K562 (cell line): ENCODE measurements around the gene BNC2. TPM values are rescaled to one million over a fixed set of nuclear protein-coding genes. Genes with fewer than 3 reads are reported as not detected.

Experiments used
- ATAC-seq: fragments of 200-7000 bp; cut with Tn5 transposase; 3 replicates; pipeline ENCODE4 v1.9.1; 2020; ENCODE audit warnings: moderate library complexity
- BruUV-seq: library from RNA; stranded (reverse); fragments of 400-500 nt; replicated peaks from 2 replicates; lab custom pipeline; 2021; lab: Mats Ljungman, UMichigan
- CTCF ChIA-PET: fragments of 300-600 bp; formaldehyde crosslinking; extraction: SDS; loops from one replicate; lab custom pipeline; 2021; ENCODE audit warnings: low intra/inter-chr PET ratio; lab: Yijun Ruan, JAX
- POLR2A ChIA-PET: fragments of 300-600, 350-650 bp; sonication (Branson Sonifier 250); formaldehyde crosslinking; extraction: SDS; loops from one replicate; lab custom pipeline; 2021; ENCODE audit warnings: antibody characterized with exemption, inconsistent platforms; lab: Yijun Ruan, JAX
- DNase-seq, 4 experiments: peaks; one replicate each; pipeline versions ENCODE4 v3.0.0 to v3.0.0-alpha.2; 2011 to 2018; ENCODE audit warnings: low spot score in 3 of 4, mixed read lengths in 3 of 4; ENCODE audit errors: extremely low read depth in 1 of 4
- FAIRE-seq: peaks from 2 replicates; lab custom pipeline; 2011; peaks lifted over from hg19 to GRCh38; lab: Jason Lieb, UNC
- H2AFZ ChIP-seq: 2 replicates; pipeline ENCODE4 v1.6.0; 2011; ENCODE audit warnings: low read depth, low read length, control low read depth, inconsistent platforms
- H3K27ac ChIP-seq: fragments of 200-600 bp; 3 replicates; pipeline ENCODE4 v1.8.0; 2011; ENCODE audit warnings: low read depth, mild to moderate bottlenecking, control low read depth, inconsistent platforms, low read length, moderate library complexity, mixed read lengths; ENCODE audit errors: extremely low read depth
- H3K27me3 ChIP-seq, 2 experiments: fragments of 300-600 bp in 1 of 2; 2 replicates in 1 of 2; 3 replicates in 1 of 2; pipeline versions ENCODE4 v1.6.0 to v1.8.0; 2011; ENCODE audit warnings: inconsistent platforms in 2 of 2, low read length in 2 of 2, mild to moderate bottlenecking in 1 of 2, mixed read lengths in 1 of 2, moderate library complexity in 1 of 2; ENCODE audit not compliant: control insufficient read depth in 2 of 2, insufficient read depth in 2 of 2
- H3K36me3 ChIP-seq: fragments of 300-600 bp; 3 replicates; pipeline ENCODE4 v1.8.0; 2011; ENCODE audit warnings: mild to moderate bottlenecking, low read length, inconsistent platforms; ENCODE audit not compliant: control insufficient read depth, insufficient read depth
- H3K4me1 ChIP-seq, 2 experiments: fragments of 200-600 bp in 1 of 2; replicated peaks in 1 of 2; 2 replicates in 1 of 2; 3 replicates in 1 of 2; pipeline versions ENCODE4 v1.5.1 to v1.8.0; 2011; ENCODE audit warnings: inconsistent platforms in 2 of 2, low read length in 2 of 2, mild to moderate bottlenecking in 1 of 2, mixed read lengths in 1 of 2, moderate library complexity in 1 of 2; ENCODE audit not compliant: control insufficient read depth in 2 of 2, insufficient read depth in 2 of 2
- H3K4me2 ChIP-seq: 2 replicates; pipeline ENCODE4 v1.6.1; 2011; ENCODE audit warnings: low read length, control low read depth, inconsistent platforms, mixed read lengths; ENCODE audit not compliant: insufficient read depth
- H3K4me3 ChIP-seq: fragments of 200-600 bp; sonication (generic), shearing (Covaris generic); 2 replicates; pipeline ENCODE4 v1.5.1; 2016; ENCODE audit warnings: control low read depth, inconsistent platforms
- H3K79me2 ChIP-seq: fragments of 200-600 bp; 3 replicates; pipeline ENCODE4 v1.8.0; 2011; ENCODE audit warnings: low read length, inconsistent platforms; ENCODE audit not compliant: control insufficient read depth, insufficient read depth
- H3K9ac ChIP-seq, 2 experiments: 2 replicates each; pipeline versions ENCODE4 v1.6.0 to v1.6.1; 2011; ENCODE audit warnings: low read depth in 2 of 2, low read length in 2 of 2, control low read depth in 1 of 2, inconsistent platforms in 1 of 2, mild to moderate bottlenecking in 1 of 2, mixed read lengths in 1 of 2; ENCODE audit not compliant: insufficient read depth in 1 of 2
- H3K9me1 ChIP-seq: one replicate; pipeline ENCODE4 v1.6.0; 2011; ENCODE audit warnings: inconsistent platforms, mild to moderate bottlenecking, low read length, moderate library complexity; ENCODE audit not compliant: control insufficient read depth, insufficient read depth
- H3K9me3 ChIP-seq: replicated peaks from 2 replicates; pipeline ENCODE4 v1.5.1; 2011; ENCODE audit warnings: low read depth, low read length, inconsistent platforms; ENCODE audit not compliant: control insufficient read depth, insufficient read depth
- H4K20me1 ChIP-seq: replicated peaks from 2 replicates; pipeline ENCODE4 v1.6.1; 2011; ENCODE audit warnings: low read length, inconsistent platforms, mixed read lengths; ENCODE audit not compliant: control insufficient read depth, insufficient read depth
- ARID1B ChIP-seq: fragments of 450-650 bp; IDR thresholded peaks from 2 replicates; pipeline ENCODE4 v1.6.1; 2016; ENCODE audit warnings: antibody characterized with exemption, mild to moderate bottlenecking, inconsistent platforms
- BDP1 ChIP-seq: IDR thresholded peaks from 3 replicates; pipeline ENCODE4 v1.6.1; 2011; ENCODE audit not compliant: insufficient read length, insufficient read depth
- C11orf30 ChIP-seq: fragments of 450-650 bp; IDR thresholded peaks from 2 replicates; pipeline ENCODE4 v1.6.1; 2016; ENCODE audit warnings: low read depth, mild to moderate bottlenecking
- CBFB ChIP-seq: sonication (generic); formaldehyde crosslinking; IDR thresholded peaks from 2 replicates; pipeline ENCODE4 v1.4.0; 2020; ENCODE audit warnings: mild to moderate bottlenecking, missing genetic modification reagents
- GABPB1 ChIP-seq: sonication (generic); formaldehyde crosslinking; IDR thresholded peaks from 2 replicates; pipeline ENCODE4 v1.8.0; 2022; ENCODE audit warnings: mild to moderate bottlenecking, missing genetic modification reagents
- HDAC3 ChIP-seq: fragments of 450-650 bp; IDR thresholded peaks from 2 replicates; pipeline ENCODE4 v1.6.1; 2018; ENCODE audit warnings: borderline replicate concordance, mild to moderate bottlenecking, moderate library complexity; ENCODE audit not compliant: partially characterized antibody
- MAFF ChIP-seq: IDR thresholded peaks from 2 replicates; pipeline ENCODE4 v1.6.1; 2012; ENCODE audit warnings: low read length, improper control_type of control experiment
- MAFG ChIP-seq: fragments of 450-650 bp; conservative IDR thresholded peaks from 2 replicates; pipeline ENCODE4 v1.6.1; 2016; ENCODE audit warnings: missing genetic modification characterization, missing compliant biosample characterization
- MAFK ChIP-seq: IDR thresholded peaks from 2 replicates; pipeline ENCODE4 v1.6.1; 2011; ENCODE audit warnings: low read length, improper control_type of control experiment
- MIER1 ChIP-seq: fragments of 450-650 bp; IDR thresholded peaks from 2 replicates; pipeline ENCODE4 v1.6.1; 2016; ENCODE audit warnings: antibody characterized with exemption, mild to moderate bottlenecking, low read depth
- NELFE ChIP-seq: IDR thresholded peaks from 2 replicates; pipeline ENCODE4 v1.6.1; 2011; ENCODE audit warnings: mild to moderate bottlenecking; ENCODE audit not compliant: insufficient read depth, insufficient read length
- POLR2AphosphoS2 ChIP-seq: IDR thresholded peaks from 2 replicates; pipeline ENCODE4 v1.6.1; 2012; ENCODE audit warnings: low read length, improper control_type of control experiment
- PTRF ChIP-seq: fragments of 450-650 bp; IDR thresholded peaks from 2 replicates; pipeline ENCODE4 v1.6.1; 2016; ENCODE audit warnings: mild to moderate bottlenecking, missing genetic modification characterization, missing compliant biosample characterization
- SIN3B ChIP-seq: fragments of 450-650 bp; IDR thresholded peaks from 2 replicates; pipeline ENCODE4 v1.6.1; 2017; ENCODE audit warnings: low read depth, mild to moderate bottlenecking, moderate library complexity
- TAL1 ChIP-seq: fragments of 450-650 bp; IDR thresholded peaks from 2 replicates; pipeline ENCODE4 v1.6.1; 2016; ENCODE audit warnings: mild to moderate bottlenecking
- TRIM28 ChIP-seq: fragments of 450-650 bp; IDR thresholded peaks from 2 replicates; pipeline ENCODE4 v1.6.1; 2017
- ZNF316 ChIP-seq: fragments of 450-650 bp; IDR thresholded peaks from 2 replicates; pipeline ENCODE4 v1.6.1; 2016
- ZNF780A ChIP-seq: fragments of 250-450 bp; sonication (Bioruptor Pico); IDR thresholded peaks from 2 replicates; pipeline ENCODE4 v1.5.0; 2021; ENCODE audit warnings: mild to moderate bottlenecking
- WGBS: fragments of 100-300 bp; shearing (Covaris generic); methylation state at CpG from one replicate; pipeline ENCODE4 v1.1.6; 2016; ENCODE audit warnings: low coverage, mixed read lengths; ENCODE audit not compliant: insufficient coverage; ENCODE audit errors: missing lambda C conversion rate; 5-methylcytosine and 5-hydroxymethylcytosine counted together
- in situ Hi-C: fragments of 300-500 bp; cut with MboI; formaldehyde crosslinking; loops from 4 replicates; pipeline ENCODE4 v1.15.0; 2018; ENCODE audit warnings: inconsistent platforms, mixed read lengths
- intact Hi-C: fragments of 100-400 bp; cut with micrococcal nuclease; formaldehyde crosslinking; loops from 2 replicates; pipeline ENCODE4 v1.14.2; 2022
- polyA plus RNA-seq, 8 experiments: library from polyadenylated mRNA; depleted of rRNA in 4 of 8; stranded (reverse) in 5 of 8; unstranded in 3 of 8; fragments of >200 nt; fragmentation: Nextera tagmentation in 2 of 8; fragmentation: Illumina TruSeq in 1 of 8; extraction: Ambion mirVana in 2 of 8; extraction: Trizol in 1 of 8; gene quantifications; 2 replicates each; pipeline versions ENCODE4 v1.2.1 to v1.2.3, GENCODE V29; 2011 to 2014; ENCODE audit warnings: inconsistent platforms in 1 of 8, missing spikeins in 1 of 8
- total RNA-seq, 7 experiments: library from RNA; depleted of rRNA in 6 of 7; stranded (reverse); fragments of >200 nt in 6 of 7; fragmentation: Illumina TruSeq in 2 of 7; extraction: Trizol in 2 of 7; gene quantifications; 2 replicates each; pipeline versions ENCODE4 v1.2.1 to v1.2.3, GENCODE V29; 2011 to 2021; ENCODE audit warnings: low replicate concordance in 1 of 7
- TF ChIP-seq, protein P1 (sequence below): fragments of 450-650 bp; IDR thresholded peaks from one replicate; pipeline ENCODE4 v1.6.1; 2018; ENCODE audit warnings: mild to moderate bottlenecking, moderate library complexity; ENCODE audit not compliant: partially characterized antibody

Gene BNC2
- total and polyA plus RNA-seq, 9 of the 15 experiments (the other 6 are each of a cell fraction or from before 2014, with no cell fraction given): not detected

GRCh38 chr9:16594787-16595186, 275.7 kb downstream of the BNC2 start:
- intact Hi-C loops (no loop called here), in situ Hi-C loops (no loop called here)
- no peaks in the 10 kb centered on the region for H4K20me1 ChIP-seq
- no peaks in the 10 kb centered on the region for H3K9me3 ChIP-seq
- no peaks in the 10 kb centered on the region for H3K27me3 ChIP-seq
- no peak overlapping the region for H2AFZ ChIP-seq
- H3K36me3 ChIP-seq: no peaks in the 10 kb centered on the region
- ATAC-seq: no peak
- ChIA-PET CTCF (no interaction called here), POLR2A (interaction anchor here (0.6 kb wide), 1 partner anchor 1026 kb away, joined by 3 read pairs; no protein-coding TSS in a partner anchor)
- no peak for FAIRE-seq
- no peaks in the 10 kb centered on the region for H3K79me2 ChIP-seq
- H3K27ac ChIP-seq: no peak overlapping the region
- H3K9me1 ChIP-seq: no peaks in the 10 kb centered on the region
- BruUV-seq: no TSS peak
- H3K9ac ChIP-seq: no peak overlapping the region
- H3K4me2 ChIP-seq: no peak overlapping the region
- TF ChIP-seq NELFE: no peak
- no peak for TF ChIP-seq ARID1B
- TF ChIP-seq GABPB1 (CRISPR knock-in tag): no peak
- TF ChIP-seq TAL1: no peak
- TF ChIP-seq HDAC3: no peak
- DNase-seq: no peak
- H3K4me1 ChIP-seq: no peaks in the 10 kb centered on the region
- H3K4me3 ChIP-seq: no peak overlapping the region

GRCh38 chr9:16593746-16594145, 276.7 kb downstream of the BNC2 start:
- FAIRE-seq (no peak), ATAC-seq (no peak)
- Histone ChIP-seq H3K9me1 (no peaks in the 10 kb centered on the region), H4K20me1 (no peaks in the 10 kb centered on the region), H3K9me3 (no peaks in the 10 kb centered on the region), H3K9ac (no peak overlapping the region), H3K4me3 (no peak overlapping the region), H3K79me2 (no peaks in the 10 kb centered on the region)
- ChIA-PET CTCF (no interaction called here), POLR2A (no interaction called here)
- no peak for TF ChIP-seq PTRF (tag)
- no peak for TF ChIP-seq TRIM28
- TF ChIP-seq CBFB (CRISPR knock-in tag): no peak
- TF ChIP-seq, protein P1, sequence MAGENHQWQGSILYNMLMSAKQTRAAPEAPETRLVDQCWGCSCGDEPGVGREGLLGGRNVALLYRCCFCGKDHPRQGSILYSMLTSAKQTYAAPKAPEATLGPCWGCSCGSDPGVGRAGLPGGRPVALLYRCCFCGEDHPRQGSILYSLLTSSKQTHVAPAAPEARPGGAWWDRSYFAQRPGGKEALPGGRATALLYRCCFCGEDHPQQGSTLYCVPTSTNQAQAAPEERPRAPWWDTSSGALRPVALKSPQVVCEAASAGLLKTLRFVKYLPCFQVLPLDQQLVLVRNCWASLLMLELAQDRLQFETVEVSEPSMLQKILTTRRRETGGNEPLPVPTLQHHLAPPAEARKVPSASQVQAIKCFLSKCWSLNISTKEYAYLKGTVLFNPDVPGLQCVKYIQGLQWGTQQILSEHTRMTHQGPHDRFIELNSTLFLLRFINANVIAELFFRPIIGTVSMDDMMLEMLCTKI: no peak
- peak; percentile 51; the same call in 1 of the 2 replicates for TF ChIP-seq C11orf30
- TF ChIP-seq ZNF780A (CRISPR knock-in tag): no peak
- TF ChIP-seq MAFK: peak; percentile 45; the same call in 1 of the 2 replicates
- TF ChIP-seq POLR2AphosphoS2: no peak
- TF ChIP-seq BDP1: no peak
- no peak for TF ChIP-seq SIN3B
- peak; percentile 21; the same call in 1 of the 2 replicates for TF ChIP-seq MAFF
- no peak for TF ChIP-seq MIER1
- peak; percentile 73; the same call in 1 of the 2 replicates for TF ChIP-seq ZNF316
- no peak; the same call in 1 of the 2 replicates for TF ChIP-seq MAFG (tag)
- TF ChIP-seq, all 486 proteins: peak for 4
- H3K27me3 ChIP-seq: no peaks in the 10 kb centered on the region
- H3K4me2 ChIP-seq: no peak overlapping the region
- intact Hi-C loops (no loop called here), in situ Hi-C loops (no loop called here)
- no peak overlapping the region for H3K27ac ChIP-seq
- 0% methylated on average over 1 of the region's 1 CpG for WGBS
- no peak for DNase-seq
- no peaks in the 10 kb centered on the region for H3K36me3 ChIP-seq
- H3K4me1 ChIP-seq: no peaks in the 10 kb centered on the region
- no peak overlapping the region for H2AFZ ChIP-seq
- BruUV-seq: no TSS peak
